ENCODE data around the gene MACROD2. TPM values are rescaled to one million over a fixed set of nuclear protein-coding genes. Genes with fewer than 3 reads are reported as not detected.
"Not testable (repeated sequence)": the region's sequence is repeated elsewhere in the genome, so short reads cannot be mapped to it uniquely, and the experiment has no call there.

MACROD2 gene
- total RNA-seq, 1 experiment from 2014 or later = not detected

GRCh38 chr20:14445310-14445709, 450.0 kb downstream of the MACROD2 start:
- DNase-seq (ENCODE audit: low read depth in 1 of 2, low spot score in 2 of 2) = no peak
- Histone ChIP-seq H3K4me1 (replicated peaks) (no peaks in the 10 kb centered on the region; the same call in 1 of the 2 replicates), H3K27ac (no peak overlapping the region), H3K36me3 (no peaks in the 10 kb centered on the region), H3K4me3 (no peak overlapping the region), H3K9me3 (replicated peaks) (no peaks in the 10 kb centered on the region), H3K27me3 (replicated peaks) (no peaks in the 10 kb centered on the region)

- Histone ChIP-seq H3K4me3 (no peak overlapping the region), H3K27ac (no peak overlapping the region), H3K9me3 (replicated peaks) (no peaks in the 10 kb centered on the region), H3K4me1 (replicated peaks) (no peaks in the 10 kb centered on the region; the same call in 1 of the 2 replicates), H3K36me3 (no peaks in the 10 kb centered on the region), H3K27me3 (replicated peaks) (no peaks in the 10 kb centered on the region)
- DNase-seq (ENCODE audit: low read depth in 1 of 2, low spot score in 2 of 2) = no peak
These were observed 450.6 kb downstream of the MACROD2 start for GRCh38 chr20:14445902-14446301.

- no peak overlapping the region for H3K4me3 ChIP-seq
- no peaks in the 10 kb centered on the region for H3K27me3 ChIP-seq (replicated peaks)
- H3K36me3 ChIP-seq = no peaks in the 10 kb centered on the region
- no peaks in the 10 kb centered on the region for H3K9me3 ChIP-seq (replicated peaks)
- H3K4me1 ChIP-seq (replicated peaks) = no peaks in the 10 kb centered on the region; the same call in 1 of the 2 replicates
- no peak overlapping the region for H3K27ac ChIP-seq
- DNase-seq (ENCODE audit: low read depth in 1 of 2, low spot score in 2 of 2) = no peak
These were observed 451.1 kb downstream of the MACROD2 start for GRCh38 chr20:14446446-14446845.

GRCh38 chr20:14449323-14449722, 454.0 kb downstream of the MACROD2 start:
- DNase-seq (ENCODE audit: low read depth in 1 of 2, low spot score in 2 of 2) = no peak
- Histone ChIP-seq H3K9me3 (replicated peaks) (no peaks in the 10 kb centered on the region), H3K4me1 (replicated peaks) (no peaks in the 10 kb centered on the region; the same call in 1 of the 2 replicates), H3K36me3 (no peaks in the 10 kb centered on the region), H3K27ac (no peak overlapping the region), H3K4me3 (no peak overlapping the region), H3K27me3 (replicated peaks) (no peaks in the 10 kb centered on the region)

GRCh38 chr20:14450256-14450655, 454.9 kb downstream of the MACROD2 start:
- H3K4me1 ChIP-seq (replicated peaks) = no peaks in the 10 kb centered on the region; the same call in 1 of the 2 replicates
- no peaks in the 10 kb centered on the region for H3K27me3 ChIP-seq (replicated peaks)
- H3K27ac ChIP-seq = no peak overlapping the region
- no peaks in the 10 kb centered on the region for H3K36me3 ChIP-seq
- H3K9me3 ChIP-seq (replicated peaks) = no peaks in the 10 kb centered on the region
- no peak overlapping the region for H3K4me3 ChIP-seq
- no peak for DNase-seq (ENCODE audit: low read depth in 1 of 2, low spot score in 2 of 2)

GRCh38 chr20:14451458-14451857, 456.1 kb downstream of the MACROD2 start:
- no peaks in the 10 kb centered on the region for H3K27me3 ChIP-seq (replicated peaks)
- no peaks in the 10 kb centered on the region for H3K9me3 ChIP-seq (replicated peaks)
- no peaks in the 10 kb centered on the region for H3K4me1 ChIP-seq (replicated peaks)
- no peak overlapping the region for H3K4me3 ChIP-seq
- H3K27ac ChIP-seq = no peak overlapping the region
- no peak for DNase-seq (ENCODE audit: low read depth in 1 of 2, low spot score in 2 of 2)
- no peaks in the 10 kb centered on the region for H3K36me3 ChIP-seq

- DNase-seq (ENCODE audit: low read depth in 1 of 2, low spot score in 2 of 2) = no peak
- Histone ChIP-seq H3K27me3 (replicated peaks) (no peaks in the 10 kb centered on the region), H3K9me3 (replicated peaks) (no peaks in the 10 kb centered on the region), H3K36me3 (no peaks in the 10 kb centered on the region), H3K27ac (no peak overlapping the region), H3K4me1 (replicated peaks) (no peaks in the 10 kb centered on the region), H3K4me3 (no peak overlapping the region)
These were observed 457.9 kb downstream of the MACROD2 start for GRCh38 chr20:14453259-14453658.

GRCh38 chr20:14454296-14454695, 459.0 kb downstream of the MACROD2 start:
- Histone ChIP-seq H3K36me3 (no peaks in the 10 kb centered on the region), H3K4me3 (no peak overlapping the region), H3K27ac (no peak overlapping the region), H3K4me1 (replicated peaks) (no peaks in the 10 kb centered on the region), H3K9me3 (replicated peaks) (no peaks in the 10 kb centered on the region), H3K27me3 (replicated peaks) (no peaks in the 10 kb centered on the region)
- no peak for DNase-seq (ENCODE audit: low read depth in 1 of 2, low spot score in 2 of 2)

GRCh38 chr20:14467104-14467827, 471.9 kb downstream of the MACROD2 start:
- not testable (repeated sequence) for H3K27me3 ChIP-seq (replicated peaks); H3K4me3 ChIP-seq; H3K4me1 ChIP-seq (replicated peaks); H3K9me3 ChIP-seq (replicated peaks); H3K36me3 ChIP-seq; DNase-seq (ENCODE audit: low read depth in 1 of 2, low spot score in 2 of 2); H3K27ac ChIP-seq

GRCh38 chr20:14470231-14470899, 475.0 kb downstream of the MACROD2 start:
- Histone ChIP-seq H3K4me1 (replicated peaks) (no peaks in the 10 kb centered on the region), H3K27ac (no peak overlapping the region), H3K36me3 (no peaks in the 10 kb centered on the region), H3K4me3 (no peak overlapping the region), H3K27me3 (replicated peaks) (no peaks in the 10 kb centered on the region), H3K9me3 (replicated peaks) (no peaks in the 10 kb centered on the region)
- DNase-seq (ENCODE audit: low read depth in 1 of 2, low spot score in 2 of 2) = no peak

GRCh38 chr20:14470977-14471661, 475.8 kb downstream of the MACROD2 start:
- no peak overlapping the region for H3K27ac ChIP-seq
- no peak overlapping the region for H3K4me3 ChIP-seq
- no peak for DNase-seq (ENCODE audit: low read depth in 1 of 2, low spot score in 2 of 2)
- H3K9me3 ChIP-seq (replicated peaks) = no peaks in the 10 kb centered on the region
- H3K36me3 ChIP-seq = no peaks in the 10 kb centered on the region
- no peaks in the 10 kb centered on the region for H3K27me3 ChIP-seq (replicated peaks)
- H3K4me1 ChIP-seq (replicated peaks) = no peaks in the 10 kb centered on the region

GRCh38 chr20:14477125-14477524, 481.8 kb downstream of the MACROD2 start:
- H3K4me3 ChIP-seq = no peak overlapping the region
- H3K27me3 ChIP-seq (replicated peaks) = no peaks in the 10 kb centered on the region
- no peaks in the 10 kb centered on the region for H3K9me3 ChIP-seq (replicated peaks)
- no peak overlapping the region for H3K27ac ChIP-seq
- no peak for DNase-seq (ENCODE audit: low read depth in 1 of 2, low spot score in 2 of 2)
- no peaks in the 10 kb centered on the region for H3K4me1 ChIP-seq (replicated peaks)
- H3K36me3 ChIP-seq = no peaks in the 10 kb centered on the region

- DNase-seq (ENCODE audit: low read depth in 1 of 2, low spot score in 2 of 2) = no peak
- H3K36me3 ChIP-seq = no peaks in the 10 kb centered on the region
These were observed 482.8 kb downstream of the MACROD2 start for GRCh38 chr20:14478126-14478525.

GRCh38 chr20:14481863-14482262, 486.5 kb downstream of the MACROD2 start:
- Histone ChIP-seq H3K4me3 (no peak overlapping the region), H3K27me3 (replicated peaks) (no peaks in the 10 kb centered on the region), H3K9me3 (replicated peaks) (no peaks in the 10 kb centered on the region), H3K4me1 (replicated peaks) (no peaks in the 10 kb centered on the region), H3K36me3 (no peaks in the 10 kb centered on the region), H3K27ac (no peak overlapping the region)
- no peak for DNase-seq (ENCODE audit: low read depth in 1 of 2, low spot score in 2 of 2)

More at GRCh38 chr20:14478126-14478525, 482.8 kb downstream of the MACROD2 start:
- H3K9me3 ChIP-seq (replicated peaks) = no peaks in the 10 kb centered on the region
- H3K27ac ChIP-seq = no peak overlapping the region
- no peaks in the 10 kb centered on the region for H3K27me3 ChIP-seq (replicated peaks)
- no peak overlapping the region for H3K4me3 ChIP-seq
- H3K4me1 ChIP-seq (replicated peaks) = no peaks in the 10 kb centered on the region
